IPS DF 4.7 (cell line): ENCODE results near the gene NAALADL2.
"Not testable (repeated sequence)": the region's sequence is repeated elsewhere in the genome, so short reads cannot be mapped to it uniquely, and the experiment has no call there.

Experiments
- DNase-seq: peaks from one replicate; pipeline ENCODE4 v3.0.0-alpha.2; 2013; ENCODE audit warnings: low spot score; ENCODE audit errors: extremely low read depth

NAALADL2 gene

GRCh38 chr3:175826759-175827158, 967.6 kb downstream of the NAALADL2 start:
- DNase-seq: no peak

- DNase-seq: not testable (repeated sequence)
Measured at GRCh38 chr3:175829809-175830208, 970.7 kb downstream of the NAALADL2 start.

- DNase-seq: not testable (repeated sequence)
Measured at GRCh38 chr3:175835763-175836162, 976.6 kb downstream of the NAALADL2 start.

GRCh38 chr3:175836617-175837016, 977.5 kb downstream of the NAALADL2 start:
- no peak for DNase-seq

GRCh38 chr3:175837962-175838361, 978.8 kb downstream of the NAALADL2 start:
- no peak for DNase-seq

- no peak for DNase-seq
Measured at GRCh38 chr3:175839366-175840005, 980.4 kb downstream of the NAALADL2 start.

GRCh38 chr3:175851541-175851940, 992.4 kb downstream of the NAALADL2 start:
- DNase-seq: no peak

GRCh38 chr3:175852560-175852959, 993.4 kb downstream of the NAALADL2 start:
- DNase-seq: no peak

GRCh38 chr3:175857666-175858270, 998.6 kb downstream of the NAALADL2 start:
- no peak for DNase-seq
